GM21360 (cell line): ENCODE measurements around the gene SAMSN1.
"Not testable (repeated sequence)": the region's sequence is repeated elsewhere in the genome, so short reads cannot be mapped to it uniquely, and the experiment has no call there.

ENCODE experiments used
- ATAC-seq: cut with Tn5 transposase; IDR thresholded peaks from one replicate; pipeline ENCODE4 v1.9.1; 2021; ENCODE audit warnings: mild to moderate bottlenecking, moderate library complexity; ENCODE audit not compliant: unreplicated experiment

SAMSN1 gene

DNA sequence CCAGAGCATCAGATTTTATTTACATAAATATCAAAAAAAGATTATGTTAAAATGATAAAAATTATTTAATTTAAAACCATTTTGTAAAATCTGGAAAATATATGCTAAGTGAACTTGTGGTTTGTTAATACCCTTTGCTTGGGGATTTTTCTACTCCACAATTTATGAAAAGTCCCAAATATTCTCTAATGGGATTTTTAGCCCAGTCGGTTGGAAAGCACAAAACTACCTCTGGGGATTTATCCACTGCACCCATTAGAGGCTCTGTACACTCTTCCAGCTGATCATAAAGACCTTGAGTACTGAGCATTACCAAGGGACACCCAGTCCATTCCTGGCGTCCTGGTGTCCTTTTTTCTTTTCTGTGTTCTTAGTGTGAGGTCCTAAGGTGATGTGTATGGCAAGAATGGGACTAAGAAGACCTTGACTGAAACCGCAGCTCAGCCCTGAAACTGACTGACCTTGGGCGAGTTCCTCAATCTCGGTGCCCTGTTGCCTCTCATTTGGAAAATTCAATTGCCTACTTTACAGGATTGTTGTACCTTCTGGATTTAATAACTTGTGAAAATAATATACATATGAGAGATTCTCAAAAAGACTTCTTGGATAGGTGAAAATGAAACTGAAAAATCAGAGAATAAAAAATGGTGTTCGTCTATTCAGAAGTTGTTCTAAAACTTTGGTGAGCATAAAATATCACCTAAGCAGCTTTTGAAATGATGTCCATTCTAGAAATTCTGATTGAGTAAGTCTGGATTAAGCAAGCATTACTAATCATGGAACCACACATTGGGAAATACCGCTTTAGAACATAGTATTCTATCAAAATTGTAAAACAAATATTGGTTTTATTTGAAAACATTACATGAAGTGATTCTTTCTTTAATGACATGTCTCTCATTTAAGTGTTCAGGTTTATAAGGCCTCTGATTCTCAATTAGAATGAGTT is 21.5 kb upstream of the SAMSN1 start:
- no peak for ATAC-seq

DNA sequence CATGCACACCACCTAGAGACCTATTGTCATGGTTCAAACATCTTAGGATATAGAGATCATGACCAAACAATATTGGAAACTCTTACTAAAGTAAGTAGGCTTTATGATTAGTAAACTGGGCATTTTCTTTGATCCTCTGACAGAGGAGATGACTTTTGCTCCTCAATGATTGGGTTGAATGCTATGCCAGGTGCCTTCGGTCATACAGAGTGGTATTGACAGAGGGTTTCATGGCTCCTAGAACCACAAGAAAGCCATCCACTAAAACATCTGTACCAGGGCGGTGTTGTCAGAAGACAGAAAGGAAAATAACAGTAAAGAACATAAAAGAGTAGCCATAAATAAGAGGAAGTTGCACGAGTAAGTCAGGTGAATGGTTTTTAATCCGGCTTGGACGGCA is 20.8 kb upstream of the SAMSN1 start:
- no peak for ATAC-seq

DNA sequence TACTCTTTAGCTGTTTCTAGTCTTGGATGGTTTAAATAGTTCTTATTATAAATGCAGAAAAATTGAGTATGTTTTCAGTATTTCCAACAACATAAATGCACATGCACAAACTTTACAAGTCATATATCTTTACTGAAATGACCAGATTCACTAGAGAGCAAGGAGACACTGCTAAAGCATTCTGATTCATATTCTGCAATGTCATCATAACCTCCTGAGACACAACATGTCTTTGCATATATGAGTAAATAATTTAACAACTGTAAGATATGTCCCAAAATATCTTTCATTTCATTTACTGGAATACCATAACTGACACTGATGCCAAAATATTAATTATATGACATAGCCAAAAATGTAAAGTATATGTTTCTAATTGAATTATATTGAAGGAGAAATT is 16.8 kb upstream of the SAMSN1 start:
- no peak for ATAC-seq

DNA sequence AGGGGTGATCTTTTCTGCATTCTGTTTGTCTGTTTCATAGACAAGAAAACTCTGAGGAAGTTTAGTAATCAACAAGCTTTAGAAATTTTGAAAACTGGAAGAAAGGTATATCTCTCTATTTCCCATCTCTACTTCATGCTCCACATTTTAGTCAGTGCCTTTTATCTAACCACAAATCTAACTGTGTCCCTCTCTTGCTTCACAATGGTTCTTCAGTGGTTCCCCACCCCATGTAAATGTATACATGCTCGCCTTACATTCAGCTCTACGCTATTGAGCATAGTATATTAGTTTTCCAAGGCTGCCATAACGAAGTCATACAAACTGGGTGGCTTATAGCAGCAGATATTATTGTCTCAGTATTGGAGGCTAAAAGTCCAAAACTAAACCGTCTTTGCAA is 14.4 kb upstream of the SAMSN1 start:
- ATAC-seq: no peak

DNA sequence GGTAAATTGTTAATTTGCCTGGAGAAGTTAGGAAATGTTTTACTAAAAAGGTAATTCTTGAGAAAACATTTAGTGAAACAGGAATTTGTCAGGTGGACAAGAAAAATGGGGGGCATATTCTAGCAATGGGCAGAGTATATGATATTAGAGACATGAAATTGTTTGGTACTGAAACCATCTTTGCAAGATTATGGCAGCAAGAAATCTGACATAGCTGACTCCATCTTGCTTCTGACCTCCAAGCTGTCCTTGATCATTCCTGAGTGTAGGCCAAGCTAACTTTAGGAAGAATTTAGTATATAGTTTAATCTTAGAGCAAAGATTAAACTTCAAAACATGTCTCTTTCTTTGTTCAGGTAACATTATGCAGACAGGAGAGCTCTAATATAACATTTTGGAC is 14.0 kb upstream of the SAMSN1 start:
- ATAC-seq: no peak

DNA sequence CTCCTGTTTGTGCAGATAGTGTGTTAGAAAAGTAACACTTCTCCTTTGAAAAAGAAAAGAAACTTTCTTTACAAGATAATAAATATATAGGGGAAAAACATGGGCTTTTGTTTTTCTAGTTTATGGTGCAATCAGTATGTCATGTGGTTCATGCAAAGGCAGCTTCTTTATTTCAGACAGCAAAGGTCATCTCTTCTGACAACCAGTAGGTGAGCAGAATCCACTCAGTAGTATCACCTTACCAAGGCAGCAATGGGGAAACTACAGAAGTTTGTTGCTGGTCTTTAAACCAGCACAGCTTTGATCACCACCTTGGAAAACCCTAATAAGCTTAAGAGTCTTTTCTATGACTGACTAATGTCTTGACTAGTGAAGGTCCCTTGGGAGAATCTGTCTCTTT is 13.0 kb upstream of the SAMSN1 start:
- ATAC-seq: no peak

DNA sequence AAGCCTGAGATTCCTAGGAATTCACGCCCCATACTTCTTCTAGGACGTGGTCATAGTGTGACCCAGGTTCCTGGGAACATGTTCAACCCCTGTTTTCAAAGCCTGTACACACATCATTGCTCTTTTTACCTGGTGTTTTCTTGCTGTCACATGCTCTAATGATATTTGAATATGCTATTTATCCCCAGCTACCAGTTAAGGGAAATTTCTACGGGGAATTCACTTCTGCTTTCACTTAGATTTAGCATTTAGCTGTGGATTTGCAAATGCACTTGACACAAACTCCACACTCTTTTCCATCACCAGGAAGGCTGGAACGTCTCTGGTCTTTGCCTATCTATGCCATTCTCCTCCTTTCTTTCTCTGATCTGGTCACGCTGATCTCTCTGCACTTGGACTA is 11.3 kb upstream of the SAMSN1 start:
- ATAC-seq: peak; percentile 39

DNA sequence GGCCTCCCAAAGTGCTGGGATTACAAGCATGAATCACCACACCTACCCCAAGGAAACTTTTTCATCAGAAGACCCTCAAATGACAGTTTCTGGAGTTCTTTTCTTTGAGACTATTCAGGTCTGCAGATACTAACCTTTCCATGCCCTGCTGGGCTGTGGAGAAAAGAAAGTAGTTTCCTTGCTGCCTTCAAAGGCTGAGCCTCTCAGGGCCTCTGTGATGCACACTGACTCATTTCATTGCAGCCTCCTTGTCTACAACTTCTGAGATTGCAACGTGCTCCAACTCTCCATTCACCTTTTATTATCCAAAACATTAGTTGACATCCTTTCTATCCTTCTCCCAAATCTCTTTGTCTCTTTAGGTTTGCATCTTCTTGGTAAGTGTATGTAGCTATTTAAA is 8.8 kb upstream of the SAMSN1 start:
- ATAC-seq: no peak

DNA sequence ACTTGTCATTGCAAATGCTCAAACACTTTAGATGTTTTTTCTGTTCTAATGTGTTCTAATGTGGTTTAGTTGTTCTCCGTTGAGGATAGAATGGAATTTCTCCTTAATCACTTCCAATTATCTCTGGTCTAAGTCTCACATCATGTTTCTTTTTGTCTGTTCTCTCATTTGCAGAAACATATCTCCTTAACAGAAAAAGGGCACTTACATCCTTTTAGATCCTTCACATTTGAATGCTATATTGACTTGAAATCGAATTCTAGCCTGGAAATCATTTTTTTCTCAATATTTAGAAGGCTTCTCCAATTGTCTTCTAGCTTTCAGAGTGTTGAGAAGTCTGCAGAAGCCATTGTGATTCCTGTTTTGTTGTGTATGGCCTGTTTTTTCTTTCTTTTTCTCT is 7.3 kb upstream of the SAMSN1 start:
- ATAC-seq: no peak

DNA sequence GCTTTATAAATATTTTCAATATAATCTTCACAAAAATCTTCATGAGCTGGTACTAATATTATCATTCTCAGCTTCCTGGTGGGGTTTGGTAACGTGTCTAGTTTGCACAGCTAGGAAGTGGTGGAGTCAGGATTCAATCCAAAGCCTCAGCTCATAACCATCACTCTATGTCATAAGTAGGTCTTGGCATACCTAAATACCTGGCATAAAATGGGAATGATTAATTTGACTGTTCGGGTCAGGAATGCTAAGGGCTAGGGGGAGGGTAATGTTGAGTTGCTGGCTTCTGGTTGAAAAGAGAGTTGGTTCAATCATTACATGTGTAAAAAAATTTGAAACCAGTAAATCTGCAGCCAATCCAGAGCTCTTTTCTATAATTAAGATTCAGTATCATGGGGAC is 5.6 kb upstream of the SAMSN1 start:
- no peak for ATAC-seq

DNA sequence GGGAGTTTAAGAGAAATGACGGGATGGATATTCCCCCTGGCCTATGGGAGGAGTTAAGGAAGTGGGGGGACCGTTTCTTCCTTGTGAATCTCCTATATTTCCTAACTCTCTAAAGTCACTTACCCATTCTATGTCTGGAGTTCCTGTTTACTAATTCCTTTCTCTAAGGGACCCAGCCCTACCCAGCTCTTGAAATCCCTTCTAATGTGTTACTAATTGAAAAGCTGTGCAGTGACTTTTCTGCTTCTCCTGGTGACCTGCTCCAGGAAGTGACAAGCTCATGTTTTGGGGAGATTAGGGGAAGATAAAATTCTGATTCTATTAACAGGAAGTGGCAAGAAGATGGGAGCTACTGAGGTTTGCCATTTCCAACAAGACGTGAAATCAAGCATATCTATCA is 4.0 kb upstream of the SAMSN1 start:
- no peak for ATAC-seq

DNA sequence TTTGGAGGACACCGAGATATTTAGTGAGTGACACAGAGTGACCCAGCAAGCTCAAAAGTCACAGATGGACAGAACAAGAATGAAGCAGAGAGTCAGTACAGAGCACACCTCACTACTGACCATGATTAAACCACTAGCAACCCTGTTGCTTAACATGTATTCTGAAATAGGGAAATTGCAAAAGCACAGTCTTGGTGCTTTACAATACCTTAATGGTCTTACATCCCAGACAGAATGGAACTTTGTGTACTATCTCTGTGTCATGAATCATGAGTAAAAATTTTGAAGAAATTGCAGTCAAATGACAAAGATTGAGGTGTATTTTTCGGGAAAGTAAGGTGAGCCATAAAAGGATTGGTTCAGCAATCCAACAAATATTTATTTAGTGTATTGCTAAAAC is 2.7 kb upstream of the SAMSN1 start:
- no peak for ATAC-seq

DNA sequence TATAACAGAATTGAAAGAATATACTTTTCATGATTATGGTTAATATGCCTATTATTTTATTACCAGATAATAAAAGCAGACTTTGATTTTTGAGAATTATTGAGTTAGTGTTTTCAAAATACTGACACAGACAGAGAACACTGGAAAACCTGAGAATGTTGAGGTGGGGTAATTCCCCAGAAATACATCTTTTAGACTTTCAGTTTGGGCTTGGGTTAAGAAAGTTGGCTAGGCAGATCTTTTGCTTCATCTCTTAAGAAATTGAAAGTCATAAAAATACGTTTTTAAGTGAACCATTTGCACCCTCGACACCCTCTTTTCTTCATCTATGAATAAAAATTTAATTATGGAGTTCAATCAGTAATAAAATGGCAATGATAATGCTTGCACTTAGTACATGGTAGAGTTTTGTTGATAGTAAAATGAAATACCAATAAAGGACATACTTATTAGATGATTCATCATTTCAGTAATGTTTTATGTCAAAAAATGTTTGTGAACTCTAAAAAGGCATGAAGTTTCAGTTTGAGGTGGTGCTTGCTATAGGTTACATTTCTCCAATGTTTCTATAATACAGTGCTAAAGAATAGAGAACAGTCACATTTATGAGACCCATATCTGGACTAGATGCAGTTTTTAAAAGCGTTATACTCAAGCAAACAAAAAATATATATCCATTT is 1.9 kb upstream of the SAMSN1 start:
- no peak for ATAC-seq

DNA sequence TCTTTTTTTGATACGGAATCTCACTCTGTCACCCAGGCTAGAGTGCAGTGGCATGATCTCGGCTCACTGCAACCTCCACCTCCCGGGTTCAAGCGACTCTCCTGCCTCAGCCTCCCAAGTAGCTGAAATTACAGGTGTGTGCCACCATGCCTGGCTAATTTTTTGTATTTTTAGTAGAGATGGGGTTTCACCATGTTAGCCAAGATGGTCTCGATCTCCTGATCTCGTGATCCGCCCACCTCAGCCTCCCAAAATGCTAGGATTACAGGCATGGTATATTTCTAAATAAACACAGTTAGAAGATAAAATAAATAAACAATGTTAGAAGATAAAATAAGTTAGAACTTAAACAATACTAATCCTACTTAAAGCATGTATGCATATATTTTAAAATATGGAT is 604 bp upstream of the SAMSN1 start:
- ATAC-seq: not testable (repeated sequence)

DNA sequence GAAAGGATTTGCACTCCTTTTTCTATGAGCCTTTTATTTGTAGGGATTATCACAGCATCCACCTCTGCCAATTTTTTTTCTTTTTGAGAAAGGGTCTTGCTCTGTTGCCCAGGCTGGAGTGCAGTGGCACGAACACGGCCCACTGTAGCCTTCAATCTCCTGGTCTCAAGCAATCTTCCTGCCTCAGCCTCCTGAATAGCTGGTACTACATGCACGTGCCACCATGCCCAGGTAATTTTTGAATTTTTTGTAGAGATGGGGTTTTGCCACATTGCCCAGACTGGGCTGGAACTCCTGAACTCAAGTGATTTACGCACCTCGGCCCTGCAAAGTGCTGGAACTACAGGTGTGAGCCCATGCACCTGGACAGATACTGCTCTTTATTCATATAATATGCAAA is 2.1 kb downstream of the SAMSN1 start:
- ATAC-seq: no peak

DNA sequence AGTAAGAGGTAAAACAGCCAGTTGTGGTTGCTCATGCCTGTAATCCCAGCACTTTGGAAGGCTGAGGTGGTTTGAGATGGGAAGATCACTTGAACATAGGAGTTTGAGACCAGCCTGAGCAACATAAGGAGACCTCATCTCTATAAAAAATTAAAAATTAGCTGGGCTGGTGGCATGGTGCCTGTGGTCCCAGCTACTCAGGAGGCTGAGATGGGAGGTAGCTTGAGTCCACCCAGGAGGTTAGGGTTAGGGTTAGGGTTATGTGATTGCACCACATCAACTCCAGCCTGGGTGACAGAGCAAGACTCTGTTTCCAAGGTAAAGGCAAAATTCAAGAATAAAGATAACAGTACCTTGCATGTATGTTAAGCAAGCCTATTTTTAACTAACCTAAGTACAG is 3.5 kb downstream of the SAMSN1 start:
- ATAC-seq: no peak

DNA sequence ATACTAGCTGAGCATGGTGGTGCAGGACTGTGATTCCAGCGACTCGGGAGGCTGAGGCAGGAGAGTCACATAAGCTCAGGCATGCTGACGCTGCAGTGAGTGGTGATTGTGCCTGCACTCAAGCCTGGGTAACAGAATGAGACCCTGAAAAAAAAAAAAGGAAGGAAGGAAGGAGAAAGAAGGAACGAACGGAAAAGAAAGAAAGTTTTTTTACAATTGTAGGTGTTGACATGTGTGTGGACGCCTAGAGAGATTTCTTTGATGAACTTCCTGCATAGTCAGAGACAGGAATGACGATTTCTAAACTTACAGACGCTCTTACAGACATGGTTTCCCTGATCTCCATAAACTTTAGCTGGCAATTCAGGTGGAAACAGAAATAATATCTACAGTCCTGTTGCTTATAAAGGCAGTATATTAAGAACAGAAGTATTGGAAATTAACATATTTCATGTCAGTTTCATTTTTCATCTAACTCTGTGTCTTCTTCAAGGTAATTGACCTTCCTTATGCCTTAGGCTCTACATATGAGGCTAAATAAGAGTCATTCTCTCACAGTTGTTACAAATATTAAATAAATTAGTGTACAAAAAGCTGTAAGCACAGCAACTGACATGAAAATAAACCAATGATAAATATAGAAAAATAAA is 4.1 kb downstream of the SAMSN1 start:
- no peak for ATAC-seq

DNA sequence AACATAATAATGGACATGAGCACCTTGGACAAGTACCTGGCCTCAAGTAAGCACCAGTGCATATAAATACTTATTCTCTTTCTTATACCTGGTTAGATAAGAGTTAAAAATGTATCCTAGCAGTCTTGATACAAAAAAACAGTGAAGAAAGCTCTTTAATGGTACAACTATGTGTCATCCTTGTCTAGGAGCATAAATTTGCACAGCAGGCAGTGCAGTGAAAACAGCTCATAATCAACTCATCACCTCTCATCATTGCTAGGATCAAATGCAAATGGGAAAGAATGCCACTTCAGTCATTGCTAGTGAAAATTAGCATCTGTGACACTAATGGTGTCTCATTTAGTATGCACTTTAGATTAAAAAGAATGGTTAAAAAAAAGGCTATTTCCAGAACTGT is 7.6 kb downstream of the SAMSN1 start:
- ATAC-seq: no peak

DNA sequence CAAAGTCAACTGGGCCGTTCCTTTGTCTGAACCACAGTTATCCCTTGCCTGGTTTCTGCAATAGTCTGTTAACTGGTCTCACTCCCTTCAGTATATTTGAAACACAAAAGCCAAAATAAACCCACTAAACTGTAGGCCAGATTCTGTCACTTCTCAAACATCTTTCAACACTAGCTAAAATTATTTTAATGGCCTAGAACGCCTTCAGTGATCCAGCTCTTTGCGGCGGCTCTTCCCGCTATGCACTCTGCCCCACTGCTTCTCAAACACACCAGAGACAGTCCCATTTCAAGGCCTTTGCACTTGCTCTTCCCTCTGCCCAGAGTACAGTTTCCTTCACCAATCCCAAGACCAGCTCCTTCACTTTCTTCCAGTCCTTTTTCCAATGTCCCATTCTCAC is 9.2 kb downstream of the SAMSN1 start:
- no peak for ATAC-seq

DNA sequence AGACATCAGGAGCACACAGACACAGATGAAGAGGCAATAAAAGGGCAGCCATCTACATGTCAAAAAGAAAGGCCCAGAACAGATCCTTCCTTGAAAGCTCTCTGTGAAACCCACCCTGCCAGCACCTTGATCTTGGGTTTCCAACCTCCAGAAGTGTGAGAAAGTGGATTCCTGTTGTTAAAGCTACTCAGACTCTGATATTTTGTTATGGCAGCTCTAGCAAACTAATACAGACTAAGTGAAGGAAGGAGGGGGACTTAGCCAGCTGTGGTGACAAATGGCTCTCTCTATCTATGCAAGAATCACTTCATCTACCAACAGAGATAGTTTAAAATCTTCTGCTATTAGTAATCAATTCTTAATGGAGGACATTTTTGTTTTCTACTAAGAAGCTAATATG is 10.4 kb downstream of the SAMSN1 start:
- no peak for ATAC-seq

DNA sequence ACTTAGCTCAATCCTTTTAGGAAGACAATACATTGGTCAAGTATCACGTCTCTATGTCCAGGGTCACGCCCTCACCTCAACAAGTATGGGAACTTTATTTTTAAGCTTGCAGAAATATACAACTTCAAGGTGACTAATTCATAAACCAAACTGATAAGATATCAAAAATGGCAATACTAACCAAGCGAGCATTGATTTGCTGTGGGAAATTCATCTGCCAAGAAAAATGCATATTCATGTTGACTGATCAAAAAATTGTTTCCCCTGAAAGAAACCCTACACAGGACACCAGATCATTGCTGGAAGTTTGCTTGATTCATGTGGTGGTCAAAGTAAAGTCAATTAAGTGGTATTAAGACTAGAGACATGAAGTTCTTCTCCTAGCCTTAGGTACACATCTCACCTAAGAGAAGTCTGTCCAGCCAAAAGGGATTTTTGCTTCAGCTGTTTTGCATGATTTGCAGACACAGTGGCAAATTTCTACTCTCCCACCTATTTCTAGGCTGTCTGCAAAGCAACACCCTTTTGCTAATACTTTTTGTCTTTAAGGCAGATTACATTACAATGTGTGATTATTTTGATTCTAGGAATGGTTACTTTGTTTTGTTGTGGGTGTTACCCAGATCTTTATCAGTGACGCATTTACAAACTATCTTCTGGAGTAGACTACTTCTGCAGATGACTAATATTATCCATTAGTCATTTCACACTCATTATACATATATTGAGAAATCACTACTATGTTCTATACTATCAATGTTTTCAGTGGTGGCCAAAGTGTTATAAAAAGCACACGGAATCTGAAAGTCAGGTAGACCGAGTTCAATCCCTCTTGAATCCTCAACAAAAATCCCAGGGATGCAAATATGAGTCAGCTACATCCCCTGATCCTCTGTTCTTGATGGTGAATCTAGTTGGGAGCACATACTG is 12.4 kb downstream of the SAMSN1 start:
- ATAC-seq: peak; percentile 85
